H9 (cell line): Measurements from ENCODE around the gene VGF. TPM values are rescaled to one million over a fixed set of nuclear protein-coding genes. Genes with fewer than 3 reads are reported as not detected.

Experiments used
- DNase-seq: peaks from one replicate; pipeline ENCODE4 v3.0.0-alpha.2; 2017
- H2AFZ ChIP-seq: one replicate; pipeline ENCODE4 v1.6.1; 2013; ENCODE audit warnings: mild to moderate bottlenecking, low read length, control low read depth, moderate library complexity
- H2AK5ac ChIP-seq: 2 replicates; pipeline ENCODE4 v1.6.1; 2013; ENCODE audit warnings: low read length, control low read depth, mixed read lengths; ENCODE audit not compliant: insufficient read length
- H2BK120ac ChIP-seq: one replicate; pipeline ENCODE4 v1.6.1; 2013; ENCODE audit warnings: low read depth, mild to moderate bottlenecking, low read length, control low read depth, inconsistent platforms; ENCODE audit not compliant: poor library complexity, severe bottlenecking
- H2BK12ac ChIP-seq: 2 replicates; pipeline ENCODE4 v1.6.1; 2013; ENCODE audit warnings: low read length, control low read depth, mixed read lengths, low read depth; ENCODE audit not compliant: insufficient read length
- H2BK15ac ChIP-seq: 2 replicates; pipeline ENCODE4 v1.6.1; 2013; ENCODE audit warnings: low read depth, low read length, control low read depth
- H2BK20ac ChIP-seq: one replicate; pipeline ENCODE4 v1.6.1; 2013; ENCODE audit warnings: low read depth, mild to moderate bottlenecking, low read length, control low read depth, inconsistent platforms; ENCODE audit not compliant: poor library complexity, severe bottlenecking
- H2BK5ac ChIP-seq: 2 replicates; pipeline ENCODE4 v1.6.1; 2013; ENCODE audit warnings: low read length, control low read depth, mixed read lengths; ENCODE audit not compliant: insufficient read length
- H3K14ac ChIP-seq: 2 replicates; pipeline ENCODE4 v1.6.1; 2013; ENCODE audit warnings: low read length, control low read depth; ENCODE audit not compliant: insufficient read depth
- H3K18ac ChIP-seq: 2 replicates; pipeline ENCODE4 v1.6.1; 2013; ENCODE audit warnings: low read depth, mild to moderate bottlenecking, mixed read lengths, low read length, control low read depth; ENCODE audit not compliant: insufficient read length
- H3K23ac ChIP-seq: 2 replicates; pipeline ENCODE4 v1.6.1; 2013; ENCODE audit warnings: low read length, control low read depth, mixed read lengths, low read depth; ENCODE audit not compliant: insufficient read length
- H3K23me2 ChIP-seq: 2 replicates; pipeline ENCODE4 v1.6.1; 2013; ENCODE audit warnings: low read depth, mild to moderate bottlenecking, mixed read lengths, low read length, control low read depth; ENCODE audit not compliant: insufficient read length, poor library complexity, severe bottlenecking
- H3K27ac ChIP-seq: 2 replicates; pipeline ENCODE4 v1.5.1; 2013; ENCODE audit warnings: low read length, control low read depth, mixed read lengths, low read depth; ENCODE audit not compliant: insufficient read length
- H3K27me3 ChIP-seq: 2 replicates; pipeline ENCODE4 v1.6.1; 2013; ENCODE audit warnings: low read length, control low read depth, inconsistent platforms; ENCODE audit not compliant: insufficient read depth
- H3K4ac ChIP-seq: 2 replicates; pipeline ENCODE4 v1.6.1; 2013; ENCODE audit warnings: low read depth, mild to moderate bottlenecking, control low read depth, inconsistent platforms, low read length, moderate library complexity
- H3K4me1 ChIP-seq: 2 replicates; pipeline ENCODE4 v1.6.1; 2013; ENCODE audit warnings: low read length, control low read depth, inconsistent platforms; ENCODE audit not compliant: insufficient read depth
- H3K4me2 ChIP-seq: 2 replicates; pipeline ENCODE4 v1.6.1; 2013; ENCODE audit warnings: low read length, control low read depth, mixed read lengths; ENCODE audit not compliant: insufficient read length, insufficient read depth
- H3K56ac ChIP-seq: 2 replicates; pipeline ENCODE4 v1.6.1; 2013; ENCODE audit warnings: low read depth, mild to moderate bottlenecking, mixed read lengths, low read length, control low read depth; ENCODE audit not compliant: insufficient read length
- H3K79me1 ChIP-seq: 2 replicates; pipeline ENCODE4 v1.6.1; 2013; ENCODE audit warnings: low read depth, mild to moderate bottlenecking, moderate library complexity, low read length, control low read depth, inconsistent platforms; ENCODE audit not compliant: insufficient read depth, poor library complexity, severe bottlenecking
- H3K79me2 ChIP-seq: 2 replicates; pipeline ENCODE4 v1.6.1; 2013; ENCODE audit warnings: low read length, control low read depth, inconsistent platforms; ENCODE audit not compliant: insufficient read depth
- H3K9ac ChIP-seq: 2 replicates; pipeline ENCODE4 v1.6.1; 2013; ENCODE audit warnings: low read length, control low read depth, mixed read lengths; ENCODE audit not compliant: insufficient read length; ENCODE audit errors: extremely low read depth
- H3K9me3 ChIP-seq: one replicate; pipeline ENCODE4 v1.6.1; 2013; ENCODE audit warnings: low read depth, low read length, inconsistent platforms; ENCODE audit not compliant: control insufficient read depth
- H3T11ph ChIP-seq: one replicate; pipeline ENCODE4 v1.6.1; 2013; ENCODE audit warnings: mild to moderate bottlenecking, low read length, control low read depth, inconsistent platforms
- H4K20me1 ChIP-seq: one replicate; pipeline ENCODE4 v1.6.1; 2013; ENCODE audit not compliant: control insufficient read depth, insufficient read length, insufficient read depth
- H4K5ac ChIP-seq: 2 replicates; pipeline ENCODE4 v1.6.1; 2013; ENCODE audit warnings: low read depth, mild to moderate bottlenecking, mixed read lengths, low read length, control low read depth; ENCODE audit not compliant: insufficient read length
- H4K8ac ChIP-seq: replicated peaks from 2 replicates; pipeline ENCODE4 v1.6.1; 2013; ENCODE audit warnings: low read length, control low read depth, mixed read lengths, low read depth; ENCODE audit not compliant: insufficient read length
- H4K91ac ChIP-seq: 2 replicates; pipeline ENCODE4 v1.6.1; 2013; ENCODE audit warnings: low read depth, mild to moderate bottlenecking, moderate library complexity, mixed read lengths, low read length, control low read depth; ENCODE audit not compliant: insufficient read length
- H3K27ac Mint-ChIP-seq, 3 experiments: 2 replicates in 2 of 3; 3 replicates in 1 of 3; pipeline ENCODE4 v1.8.0; 2020 to 2021; ENCODE audit warnings: mixed read lengths in 3 of 3, mild to moderate bottlenecking in 1 of 3, moderate library complexity in 1 of 3
- H3K27me3 Mint-ChIP-seq: 2 replicates; pipeline ENCODE4 v1.8.0; 2021; ENCODE audit warnings: low read depth, mild to moderate bottlenecking, moderate library complexity, mixed read lengths
- H3K36me3 Mint-ChIP-seq, 3 experiments: 2 replicates in 2 of 3; 3 replicates in 1 of 3; pipeline ENCODE4 v1.8.0; 2020 to 2021; ENCODE audit warnings: low read depth in 3 of 3, mixed read lengths in 3 of 3; ENCODE audit not compliant: insufficient read depth in 1 of 3
- H3K4me1 Mint-ChIP-seq, 2 experiments: 2 replicates each; pipeline ENCODE4 v1.8.0; 2020; ENCODE audit warnings: mixed read lengths in 2 of 2
- H3K4me3 Mint-ChIP-seq, 2 experiments: 2 replicates in 1 of 2; 3 replicates in 1 of 2; pipeline ENCODE4 v1.8.0; 2020 to 2021; ENCODE audit warnings: mild to moderate bottlenecking in 2 of 2, mixed read lengths in 2 of 2, moderate library complexity in 1 of 2
- H3K9me3 Mint-ChIP-seq, 2 experiments: 2 replicates in 1 of 2; 3 replicates in 1 of 2; pipeline ENCODE4 v1.8.0; 2020; ENCODE audit warnings: mild to moderate bottlenecking in 2 of 2, mixed read lengths in 2 of 2, moderate library complexity in 1 of 2
- CTCF ChIP-seq: fragments of 200-600 bp; sonication (generic); conservative IDR thresholded peaks from 3 replicates; pipeline ENCODE4 v1.8.0; 2021; ENCODE audit warnings: antibody characterized with exemption, mild to moderate bottlenecking
- WGBS: extraction: QIAGEN DNeasy Blood & Tissue Kit; methylation state at CpG from one replicate; pipeline ENCODE4 v1.1.7; 2013; ENCODE audit warnings: missing lambda C conversion rate, low lambda C conversion rate, mixed read lengths; ENCODE audit not compliant: insufficient read length; ENCODE audit errors: extremely low coverage; 5-methylcytosine and 5-hydroxymethylcytosine counted together
- total RNA-seq: library from RNA; stranded (reverse); gene quantifications from 2 replicates; pipeline ENCODE4 v1.2.1, GENCODE V29; 2021

VGF gene
- total RNA-seq, 1 experiment from 2014 or later: 37.1 TPM

GRCh38 chr7:101129603-101130117 lies 35.7 kb downstream of the VGF start:
- H4K20me1 ChIP-seq: no peaks in the 10 kb centered on the region
- H3K9me3 ChIP-seq: no peaks in the 10 kb centered on the region
- H3K56ac ChIP-seq: no peak overlapping the region
- Mint-ChIP-seq H3K27me3 (peaks cover 6% of the 10 kb centered on the region), H3K4me1 (peaks cover 44 to 49% of the 10 kb centered on the region in 2 experiments), H3K27ac (no peak overlapping the region), H3K9me3 (peaks cover 6 to 7% of the 10 kb centered on the region in 2 experiments; a peak in 3 of 5 replicates), H3K4me3 (no peak overlapping the region), H3K36me3 (peaks cover 0 to 22% (median 5%) of the 10 kb centered on the region in 3 experiments; a peak in 4 of 7 replicates)
- no peak overlapping the region for H3K4me2 ChIP-seq
- no peaks in the 10 kb centered on the region for H3K27me3 ChIP-seq
- no peak overlapping the region for H3K27ac ChIP-seq
- H2AFZ ChIP-seq: no peak overlapping the region
- no peak for DNase-seq
- H3K79me1 ChIP-seq: no peaks in the 10 kb centered on the region
- H3K23me2 ChIP-seq: no peaks in the 10 kb centered on the region
- TF ChIP-seq CTCF: no peak
- no peak overlapping the region for H2BK120ac ChIP-seq
- H3K18ac ChIP-seq: no peak overlapping the region
- H3K79me2 ChIP-seq: no peaks in the 10 kb centered on the region
- H2BK15ac ChIP-seq: no peak overlapping the region
- peaks cover 6% of the 10 kb centered on the region; the same call in 1 of the 2 replicates for H3K4me1 ChIP-seq
- H3K9ac ChIP-seq: no peak overlapping the region
- H4K91ac ChIP-seq: no peak overlapping the region
- H3T11ph ChIP-seq: no peak overlapping the region
- no peak overlapping the region for H3K4ac ChIP-seq
- WGBS: no CpG with 5 or more reads among the region's 3 CpGs
- no peak overlapping the region for H2BK20ac ChIP-seq
- H2BK5ac ChIP-seq: no peak overlapping the region
- no peak overlapping the region for H3K14ac ChIP-seq
- no peak overlapping the region for H4K5ac ChIP-seq
- no peak overlapping the region for H3K23ac ChIP-seq
- H2BK12ac ChIP-seq: no peak overlapping the region
- H2AK5ac ChIP-seq: no peak overlapping the region
- no peak overlapping the region for H4K8ac ChIP-seq
